ENCODE results near the gene CENPU.
A peak's percentile ranks its signal among the peaks of the same experiment; 100 is the strongest.

The CENPU gene

GRCh38 chr4:184644553-184645307 lies 89.2 kb downstream of the CENPU start:
- Histone ChIP-seq H3K4me3 (ENCODE audit: low read depth, low read length) (no peak overlapping the region), H3K27ac (ENCODE audit: low read depth, low read length) (peak overlapping the region; percentile 57; the same call in 1 of the 2 replicates), H2AFZ (ENCODE audit: low read length, unreplicated experiment) (no peak overlapping the region)

More at GRCh38 chr4:184644553-184645307, 89.2 kb downstream of the CENPU start:
- Histone ChIP-seq H3K79me2 (ENCODE audit: control insufficient read depth, insufficient read depth, low read length, unreplicated experiment) (peaks cover 78% of the 10 kb centered on the region), H3K27me3 (ENCODE audit: insufficient read depth, low read length) (no peaks in the 10 kb centered on the region), H3K4me1 (ENCODE audit: control insufficient read depth, insufficient read depth, low read length, unreplicated experiment) (peaks cover 25% of the 10 kb centered on the region), H3K36me3 (ENCODE audit: insufficient read depth, low read length) (peaks cover 9% of the 10 kb centered on the region)

All from ACC112 (cell line).